Kidney capillary endothelial cell (primary cell): ENCODE measurements around the gene NTN5.
"Not testable (repeated sequence)": the region's sequence is repeated elsewhere in the genome, so short reads cannot be mapped to it uniquely, and the experiment has no call there.

Source experiments
- DNase-seq: peaks from one replicate; pipeline ENCODE4 v3.0.0-alpha.2; 2018; ENCODE audit warnings: low spot score

Gene NTN5, protein sequence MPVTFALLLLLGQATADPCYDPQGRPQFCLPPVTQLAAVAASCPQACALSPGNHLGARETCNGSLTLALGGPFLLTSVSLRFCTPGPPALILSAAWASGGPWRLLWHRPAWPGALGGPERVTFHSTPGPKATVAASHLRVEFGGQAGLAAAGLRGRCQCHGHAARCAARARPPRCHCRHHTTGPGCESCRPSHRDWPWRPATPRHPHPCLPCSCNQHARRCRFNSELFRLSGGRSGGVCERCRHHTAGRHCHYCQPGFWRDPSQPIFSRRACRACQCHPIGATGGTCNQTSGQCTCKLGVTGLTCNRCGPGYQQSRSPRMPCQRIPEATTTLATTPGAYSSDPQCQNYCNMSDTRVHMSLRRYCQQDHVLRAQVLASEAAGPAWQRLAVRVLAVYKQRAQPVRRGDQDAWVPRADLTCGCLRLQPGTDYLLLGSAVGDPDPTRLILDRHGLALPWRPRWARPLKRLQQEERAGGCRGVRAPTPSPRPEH

DNA sequence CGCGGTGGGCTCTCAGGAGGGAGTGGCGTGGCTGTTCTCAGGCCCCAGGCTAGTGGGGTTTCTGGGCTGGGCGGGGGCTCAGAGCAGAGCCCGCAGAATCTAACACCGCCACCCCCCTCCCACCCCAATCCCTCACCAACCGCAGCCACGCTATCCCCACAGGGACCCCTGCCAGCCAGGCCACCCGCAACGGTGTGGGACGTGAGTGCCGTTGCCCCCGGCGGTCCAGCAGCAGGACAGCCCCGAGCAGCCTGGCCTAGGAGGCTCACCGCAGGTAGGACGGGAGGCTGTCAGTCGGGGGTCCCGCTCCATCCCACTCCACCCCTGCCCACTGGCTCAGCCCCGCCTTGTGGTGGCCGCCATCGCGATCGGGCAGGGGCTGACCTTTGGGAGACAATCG, at the start of gene NTN5:
Gene NTN5 (minus strand): TSS at position 24 of the 400 bp plus-strand sequence. CDS start 2,031 bp downstream, outside the sequence.
- DNase-seq: no peak

DNA sequence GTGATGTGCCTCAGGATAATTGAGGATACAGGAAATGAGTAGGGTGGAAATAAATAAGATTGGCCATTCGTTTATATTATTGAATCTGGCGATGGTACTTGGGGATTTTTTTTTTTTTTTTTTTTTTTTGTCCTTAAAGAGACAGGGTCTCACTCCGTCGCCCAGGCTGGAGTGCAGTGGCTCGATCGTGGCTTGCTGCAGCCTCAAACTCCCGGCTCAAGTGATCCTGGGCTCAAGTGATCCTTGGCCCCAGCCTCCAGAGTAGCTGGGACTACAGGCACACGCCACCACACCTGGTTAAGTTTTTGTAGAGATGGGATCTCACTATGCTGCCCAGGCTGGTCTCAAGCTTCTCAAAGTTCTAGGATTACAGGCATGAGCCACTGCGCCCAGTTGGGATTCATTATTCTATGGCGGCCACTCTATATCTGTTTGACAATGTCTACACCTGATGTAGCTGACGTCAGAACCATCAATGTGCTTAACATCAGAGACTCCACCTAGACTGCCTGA, 49.4 kb upstream of the NTN5 start:
- no peak for DNase-seq

DNA sequence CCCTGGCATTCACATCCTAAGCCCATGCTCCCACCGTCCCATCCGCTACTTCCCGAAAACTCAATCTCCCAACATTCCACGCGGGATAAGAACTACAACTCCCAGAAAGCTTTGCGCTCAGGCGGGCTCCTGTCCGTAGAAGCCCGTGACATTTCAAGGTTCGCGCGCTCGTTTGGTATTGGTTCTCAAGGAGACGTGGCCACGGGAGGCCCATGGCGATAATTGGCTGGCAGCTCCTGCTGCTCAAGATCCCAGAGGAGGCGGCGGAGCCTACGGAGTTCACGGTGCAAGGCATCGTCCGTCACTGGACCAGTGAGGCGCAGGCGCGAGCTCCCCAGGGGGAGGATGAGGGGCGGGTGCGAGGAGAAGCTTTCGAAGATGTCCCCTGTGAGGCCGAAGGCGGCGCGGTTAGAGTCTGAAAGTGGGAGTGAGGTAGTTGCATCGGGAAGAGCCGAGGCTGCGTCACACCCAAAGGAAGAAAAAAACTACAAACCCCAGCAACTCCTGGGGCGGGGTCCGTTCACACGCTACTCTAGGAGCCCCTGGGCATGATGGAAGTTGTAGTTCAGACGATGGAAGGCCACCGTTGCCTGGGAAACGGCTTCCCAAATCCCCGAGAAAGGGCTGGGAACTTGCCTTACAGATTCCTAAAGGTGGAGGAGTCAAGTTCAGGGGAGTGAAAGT, 47.9 kb upstream of the NTN5 start:
- no peak for DNase-seq

DNA sequence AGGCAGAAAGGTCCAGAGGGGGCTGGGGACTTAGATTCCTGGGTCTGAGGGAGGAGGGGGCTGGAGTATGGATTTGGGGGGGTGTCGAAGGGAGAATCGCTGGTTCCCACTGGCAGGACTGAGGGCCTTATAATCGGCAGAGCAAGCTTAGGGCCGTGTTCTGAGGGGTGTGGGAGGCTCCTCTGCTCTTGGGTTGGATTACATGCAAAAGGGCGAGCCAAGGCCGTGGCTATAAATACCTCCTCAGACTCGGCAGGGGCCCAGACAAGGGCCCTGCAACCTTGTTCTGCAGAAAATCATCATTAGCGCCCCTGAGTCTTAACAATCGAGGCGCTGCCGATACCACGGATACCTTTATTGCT, 47.4 kb upstream of the NTN5 start:
- DNase-seq: no peak

DNA sequence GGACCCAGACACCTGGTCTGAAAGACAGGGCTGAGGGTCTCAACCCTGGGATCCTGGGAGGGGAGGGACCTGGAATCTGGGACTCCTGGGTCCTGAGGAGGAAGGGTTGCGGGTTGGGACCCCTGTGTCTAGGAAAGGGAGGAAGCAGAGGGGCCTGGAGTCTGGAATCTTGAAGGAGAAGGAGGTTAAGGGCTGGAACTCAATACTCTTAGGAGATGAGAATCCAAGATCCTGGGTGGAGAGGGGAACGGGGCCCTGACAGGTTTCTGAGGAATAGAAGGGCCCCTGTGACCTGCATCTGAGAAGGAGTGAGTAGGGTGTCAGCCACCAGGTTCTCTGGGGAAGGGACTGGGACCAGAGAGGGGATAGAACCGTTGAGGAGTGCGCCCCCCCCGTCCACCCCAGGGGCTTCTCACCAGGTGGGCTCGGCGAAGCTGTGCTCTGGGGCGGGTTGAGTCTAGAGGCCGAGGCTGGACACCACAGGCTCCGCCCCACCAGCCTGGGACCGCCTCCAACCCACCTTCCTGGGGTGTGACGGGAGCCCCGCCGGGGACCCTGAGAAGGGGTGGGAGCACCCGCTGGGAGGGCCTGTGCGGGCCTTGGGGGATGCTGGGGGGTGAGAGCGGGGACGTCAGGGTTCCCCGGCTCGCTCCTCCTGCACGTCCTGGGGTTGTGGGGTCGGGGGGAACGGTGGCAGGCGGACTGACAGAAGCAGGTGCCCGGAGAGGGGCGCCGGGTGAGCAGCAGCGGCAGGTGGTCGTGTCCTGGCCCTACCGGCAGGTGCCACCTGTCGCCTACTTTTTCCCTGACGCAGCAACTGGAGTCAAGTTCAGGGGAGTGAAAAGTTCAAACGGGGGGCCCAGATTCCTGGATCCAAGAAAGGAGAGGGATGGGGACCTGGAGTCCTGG, 46.7 kb upstream of the NTN5 start, which contains the start of gene MAMSTR:
Gene MAMSTR (minus strand): TSS at position 463 of the 909 bp plus-strand sequence. CDS start 694 bp downstream, outside the sequence.
- DNase-seq: no peak

DNA sequence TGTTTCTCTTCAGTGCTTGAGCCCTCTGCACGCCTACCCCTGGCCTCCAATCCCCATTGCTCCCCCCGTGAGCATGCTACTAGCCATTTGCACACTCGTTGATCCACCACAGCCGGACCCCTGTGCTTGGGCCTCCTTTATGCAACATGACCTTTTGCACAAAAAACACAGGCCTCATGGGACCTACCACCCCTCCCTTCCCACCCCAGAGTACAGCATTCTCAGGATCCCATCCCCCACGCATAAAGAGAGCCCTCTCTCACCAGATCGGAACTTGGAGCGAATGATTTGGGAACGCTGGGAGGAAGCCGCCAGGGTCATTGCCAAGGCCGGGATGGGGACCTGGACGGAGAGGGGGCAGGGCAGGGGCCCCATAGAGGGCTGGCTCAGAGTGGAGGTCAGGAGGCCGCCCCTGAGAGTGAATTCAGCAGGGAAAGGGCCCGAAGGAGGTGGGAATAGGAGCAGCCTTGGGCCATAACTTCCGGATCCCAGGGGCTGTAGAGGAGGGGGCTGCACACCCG, 46.0 kb upstream of the NTN5 start:
- DNase-seq: no peak

DNA sequence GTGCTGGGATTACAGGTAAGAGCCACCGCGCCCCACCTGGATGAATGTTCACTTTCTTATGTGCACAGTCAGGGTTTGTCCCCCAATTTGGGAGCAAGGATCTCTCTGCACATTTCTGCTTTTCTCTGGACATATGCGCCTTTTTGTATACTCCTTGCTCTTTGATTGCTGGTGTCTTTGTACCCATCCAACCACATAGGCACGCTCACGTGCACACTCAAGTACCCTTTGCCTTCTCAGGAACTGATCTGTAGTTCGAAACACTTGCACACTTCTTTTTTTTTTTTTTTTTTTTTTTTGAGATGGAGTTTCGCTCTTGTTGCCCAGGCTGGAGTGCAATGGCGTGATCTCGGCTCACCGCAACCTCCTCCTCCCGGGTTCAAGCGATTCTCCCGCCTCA, 45.3 kb upstream of the NTN5 start:
- DNase-seq: not testable (repeated sequence)

DNA sequence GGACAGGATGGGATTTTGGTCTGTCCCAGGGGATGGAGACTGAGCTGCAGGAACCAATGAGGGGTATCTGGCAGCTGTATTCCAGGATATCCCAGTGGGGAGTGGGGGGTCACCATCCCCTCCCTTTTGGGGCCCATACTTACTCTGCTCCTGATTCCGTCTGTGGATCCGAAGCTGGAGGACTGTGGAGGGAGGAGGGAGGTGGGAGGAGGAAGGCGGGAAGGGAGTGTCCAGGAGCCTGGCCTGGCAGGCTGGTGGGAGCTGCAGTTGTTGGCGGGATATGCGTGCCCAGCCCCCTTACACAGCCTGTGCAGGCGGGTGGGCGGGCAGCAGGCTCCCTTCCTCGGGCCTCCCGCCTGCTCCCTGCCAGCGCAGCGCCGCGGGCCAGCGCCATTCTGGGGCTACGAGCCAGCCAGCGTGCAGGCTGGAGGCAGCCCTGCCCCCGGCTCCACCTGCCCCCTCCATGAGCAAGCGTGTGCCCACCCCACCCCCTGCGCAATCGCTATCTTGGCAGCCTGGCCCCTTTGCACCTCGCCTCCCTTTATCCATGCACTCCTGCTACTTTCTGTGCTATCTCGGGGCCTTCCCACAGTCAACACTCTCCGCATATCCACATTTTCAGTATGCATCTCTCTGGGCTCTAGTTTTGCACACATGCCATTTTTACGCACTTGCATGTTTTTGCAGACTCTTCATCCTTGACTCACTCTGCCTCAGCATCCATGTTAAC, 43.9 kb upstream of the NTN5 start:
- no peak for DNase-seq

DNA sequence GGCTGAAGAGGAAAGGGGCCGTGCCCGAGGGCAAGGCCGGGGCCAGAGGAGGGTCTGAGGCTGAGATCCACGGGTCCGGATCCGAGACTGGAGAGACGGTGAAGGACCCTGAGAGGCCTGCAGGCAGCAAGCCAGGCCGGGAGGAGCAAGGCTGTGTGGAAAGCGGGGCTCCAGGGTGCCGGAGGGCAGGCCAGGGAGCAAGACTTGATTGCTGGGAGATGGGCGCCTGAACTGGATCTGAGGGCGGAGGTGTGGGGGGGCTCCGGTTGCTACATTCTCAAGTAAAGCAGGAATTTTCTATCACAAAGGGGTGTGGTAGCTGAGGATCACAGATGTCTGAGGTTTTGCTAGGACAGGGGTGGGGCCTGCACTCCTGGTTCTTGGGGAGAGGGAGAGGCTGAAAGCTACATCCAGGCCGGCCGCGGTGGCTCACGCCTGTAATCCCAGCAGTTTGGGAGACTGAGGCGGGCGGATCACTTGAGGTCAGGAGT, 42.9 kb upstream of the NTN5 start:
- DNase-seq: no peak

DNA sequence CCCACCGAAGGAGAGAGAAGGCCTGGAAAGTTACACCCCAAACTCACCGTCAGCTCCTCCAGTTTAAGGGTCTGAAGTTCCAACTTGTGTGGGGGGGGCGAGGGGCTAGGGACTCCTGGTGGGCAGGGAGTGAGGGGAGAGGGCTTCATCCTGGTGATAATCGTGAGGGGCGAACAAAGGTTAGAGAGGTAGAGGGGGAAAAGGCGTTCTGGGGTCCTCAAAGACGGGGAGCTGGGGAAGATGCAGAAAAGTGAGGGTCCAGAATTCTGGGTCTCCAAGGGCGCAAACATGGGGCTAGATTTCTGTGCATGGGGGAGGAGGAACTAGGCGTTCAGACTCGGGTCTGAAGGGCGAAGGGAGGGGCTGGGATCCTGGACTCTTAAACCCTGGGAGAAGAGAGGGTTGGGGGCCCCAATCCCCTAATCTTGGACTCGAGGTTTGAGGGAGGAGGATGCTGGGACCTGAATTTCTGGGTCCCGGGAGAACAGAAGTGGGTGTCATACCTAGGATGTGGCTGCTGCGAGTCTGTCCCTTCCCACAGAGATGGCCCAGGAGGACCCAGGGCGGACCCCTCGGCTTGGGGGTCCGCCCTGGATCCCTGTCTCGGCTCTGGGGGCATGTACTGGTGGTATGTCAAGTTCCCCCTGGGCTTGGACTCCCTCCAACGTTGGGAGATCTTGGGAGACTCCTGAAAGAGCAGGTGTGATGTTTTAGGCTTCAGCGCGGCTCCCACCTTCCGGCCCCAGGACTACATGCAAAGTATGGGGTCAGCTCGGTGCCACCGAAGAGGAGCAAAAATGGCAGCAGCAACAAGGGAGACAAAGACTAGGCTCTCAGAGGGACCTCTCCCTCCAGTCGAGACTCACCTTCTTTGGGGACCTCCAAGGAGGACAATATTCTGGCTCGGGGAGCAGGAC, 42.2 kb upstream of the NTN5 start:
- no peak for DNase-seq

DNA sequence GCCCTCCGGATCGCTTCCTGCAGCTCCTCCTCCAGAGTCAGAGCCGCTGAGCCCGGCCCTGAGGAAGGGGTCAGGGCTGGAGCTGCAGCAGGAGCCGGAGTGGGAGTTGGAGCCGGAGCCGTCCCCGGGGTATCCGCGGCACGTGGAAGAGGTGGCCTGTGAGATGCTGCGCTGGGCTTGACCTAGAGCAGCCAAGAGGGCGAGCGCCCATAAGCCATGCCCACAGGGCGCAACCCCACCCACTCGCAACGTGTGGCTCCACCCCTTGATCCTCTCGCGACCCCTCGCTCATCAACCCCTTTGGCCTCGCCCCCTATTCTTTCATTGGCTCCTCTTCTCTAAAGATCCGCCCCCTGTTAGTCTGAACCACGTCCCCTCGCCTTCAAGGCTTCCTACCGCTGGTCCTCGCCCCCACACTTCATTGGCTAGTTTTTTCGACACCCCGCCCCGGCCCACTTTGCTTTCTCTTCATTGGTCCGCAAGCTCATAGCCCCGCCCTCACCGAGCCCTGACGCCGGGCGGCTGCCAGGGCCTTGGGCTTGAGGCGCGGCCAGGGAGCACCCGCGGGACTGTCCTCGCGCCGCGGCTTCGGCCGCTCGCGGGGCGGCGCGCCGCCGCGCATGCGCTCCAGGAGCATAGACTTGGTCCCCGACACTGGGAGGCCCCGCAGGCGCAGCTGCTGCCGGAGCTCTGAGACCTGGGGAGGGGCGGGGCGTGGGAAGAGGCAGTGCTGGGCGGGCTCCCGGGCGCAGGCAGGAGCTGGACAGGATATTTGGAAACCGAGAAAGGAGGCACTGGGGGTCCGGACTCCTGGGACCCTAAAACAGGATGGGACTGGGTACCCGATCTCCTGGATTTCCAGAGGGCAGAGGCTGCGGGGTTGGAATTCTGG, 41.3 kb upstream of the NTN5 start:
- peak; percentile 99 for DNase-seq

DNA sequence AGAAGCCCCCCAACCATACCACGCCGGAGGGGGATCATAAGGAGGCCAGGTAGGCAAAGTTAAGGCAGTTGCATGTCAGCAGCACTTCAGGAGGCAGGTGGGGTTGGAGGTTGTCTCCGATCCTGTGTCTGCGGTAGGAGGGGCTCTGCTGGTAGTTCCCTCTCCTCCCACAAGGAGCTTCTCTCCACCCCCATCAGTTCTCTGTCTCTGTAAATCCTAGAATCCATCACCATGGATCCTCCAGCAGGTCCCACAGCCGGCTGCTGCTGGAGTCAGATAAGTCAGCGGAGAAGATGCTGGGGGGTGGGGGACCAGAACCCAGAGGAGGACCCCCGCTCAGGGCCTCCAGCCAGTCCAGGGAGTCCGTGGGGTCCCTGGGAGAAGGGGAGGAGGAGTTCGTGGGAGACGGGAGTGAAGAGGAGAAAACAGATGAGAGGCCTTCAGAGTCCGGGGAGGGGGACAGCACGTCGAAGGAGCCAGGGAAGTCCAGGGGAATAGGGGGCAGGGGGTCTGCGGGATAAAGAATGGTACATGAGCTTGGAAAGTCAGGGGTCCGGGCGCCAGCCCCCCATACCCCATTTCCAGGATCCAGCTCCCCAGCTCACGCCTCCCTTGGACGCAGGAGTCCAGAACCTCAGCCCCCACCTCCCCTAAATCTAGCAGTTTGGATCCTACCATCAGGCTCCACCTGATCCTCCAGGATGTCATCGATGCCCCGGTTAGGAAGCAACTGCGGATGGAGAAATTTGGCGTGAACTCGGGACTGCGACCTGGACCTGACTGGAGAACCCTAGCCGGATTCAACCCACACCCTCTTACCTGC, 40.4 kb upstream of the NTN5 start:
- no peak for DNase-seq

DNA sequence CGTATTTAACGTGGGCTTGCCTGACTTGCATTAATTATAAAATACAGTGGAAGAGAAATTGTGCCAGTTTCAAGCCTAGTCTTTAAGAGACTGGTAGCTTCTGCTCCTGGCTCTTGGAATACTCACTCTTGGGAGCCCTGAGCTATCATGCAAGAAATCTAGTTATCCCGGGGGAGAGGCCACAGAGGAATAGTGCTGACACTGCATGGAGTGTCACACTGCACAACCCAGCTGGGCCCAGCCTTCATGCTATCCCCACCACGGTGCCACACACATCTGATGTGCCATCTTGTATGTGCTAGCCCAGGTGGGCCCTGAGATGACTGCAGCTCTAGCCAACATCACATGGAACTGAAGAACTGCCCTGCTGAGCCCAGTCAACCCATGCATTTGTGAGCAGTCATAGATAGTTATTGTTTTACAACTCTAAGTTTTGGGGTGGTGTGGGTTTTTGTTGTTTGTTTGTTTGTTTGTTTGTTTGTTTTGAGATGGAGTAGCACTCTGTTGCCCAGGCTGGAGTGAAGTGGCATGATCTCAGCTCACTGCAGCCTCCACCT, 38.4 kb upstream of the NTN5 start:
- DNase-seq: no peak

DNA sequence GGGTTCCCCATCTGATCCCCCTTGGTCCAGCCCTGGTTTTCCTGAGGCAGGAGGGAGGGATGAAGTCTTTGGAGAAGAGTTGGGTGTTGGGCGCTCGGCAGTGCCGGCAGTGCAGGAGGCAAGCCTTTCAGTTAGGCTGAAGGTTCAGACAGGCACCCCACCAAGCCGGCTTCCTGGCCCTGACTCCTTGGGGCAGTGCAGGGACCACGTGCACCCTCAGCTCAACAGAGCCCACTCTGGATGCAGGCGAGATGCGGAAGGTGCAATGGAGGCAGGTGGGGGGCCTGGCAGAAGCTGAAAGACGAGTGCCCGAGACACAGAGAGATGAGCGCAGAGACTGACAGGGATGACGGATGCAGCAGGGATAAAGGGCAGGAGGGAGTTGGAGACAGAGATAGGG, 35.7 kb upstream of the NTN5 start:
- no peak for DNase-seq

DNA sequence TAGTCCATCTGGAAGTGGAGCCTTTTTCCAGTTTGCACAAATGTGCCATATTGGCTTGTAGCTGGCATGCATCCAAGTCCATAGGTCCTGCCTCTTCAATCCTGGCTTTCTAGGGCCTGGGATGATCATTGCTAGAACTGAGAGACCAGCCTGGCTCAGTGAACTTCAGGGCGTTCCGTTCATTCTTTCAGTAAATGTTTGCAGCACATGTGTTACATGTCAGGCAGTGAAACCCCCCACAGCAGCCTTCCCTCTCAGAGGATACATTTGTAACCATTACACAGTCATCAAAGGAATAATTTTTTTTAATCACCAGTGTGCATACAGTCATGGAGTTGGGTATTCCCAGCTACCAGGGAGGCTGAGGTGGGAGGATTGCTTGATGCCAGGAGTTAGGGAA, 32.6 kb upstream of the NTN5 start:
- no peak for DNase-seq

DNA sequence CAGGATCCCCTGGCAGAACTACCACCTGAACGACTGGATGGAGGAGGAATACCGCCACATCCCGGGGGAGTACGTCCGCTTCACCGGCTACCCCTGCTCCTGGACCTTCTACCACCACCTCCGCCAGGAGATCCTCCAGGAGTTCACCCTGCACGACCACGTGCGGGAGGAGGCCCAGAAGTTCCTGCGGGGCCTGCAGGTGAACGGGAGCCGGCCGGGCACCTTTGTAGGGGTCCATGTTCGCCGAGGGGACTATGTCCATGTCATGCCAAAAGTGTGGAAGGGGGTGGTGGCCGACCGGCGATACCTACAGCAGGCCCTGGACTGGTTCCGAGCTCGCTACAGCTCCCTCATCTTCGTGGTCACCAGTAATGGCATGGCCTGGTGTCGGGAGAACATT, 30.5 kb upstream of the NTN5 start:
- no peak for DNase-seq

DNA sequence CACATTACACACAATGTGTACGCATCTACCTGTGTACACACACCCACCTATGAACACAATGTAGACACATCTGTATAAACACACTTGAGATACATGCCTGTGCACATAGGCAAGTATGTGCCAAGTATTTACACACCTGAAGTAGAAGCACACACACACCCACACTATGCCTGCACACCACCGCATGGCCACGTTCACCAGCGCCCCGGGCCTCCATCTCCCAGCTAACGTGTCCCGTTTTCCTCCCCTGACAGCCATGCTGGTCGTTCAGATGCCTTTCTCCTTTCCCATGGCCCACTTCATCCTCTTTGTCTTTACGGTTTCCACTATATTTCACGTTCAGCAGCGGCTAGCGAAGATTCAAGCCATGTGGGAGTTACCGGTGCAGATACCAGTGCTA, 29.9 kb upstream of the NTN5 start:
- DNase-seq: no peak

DNA sequence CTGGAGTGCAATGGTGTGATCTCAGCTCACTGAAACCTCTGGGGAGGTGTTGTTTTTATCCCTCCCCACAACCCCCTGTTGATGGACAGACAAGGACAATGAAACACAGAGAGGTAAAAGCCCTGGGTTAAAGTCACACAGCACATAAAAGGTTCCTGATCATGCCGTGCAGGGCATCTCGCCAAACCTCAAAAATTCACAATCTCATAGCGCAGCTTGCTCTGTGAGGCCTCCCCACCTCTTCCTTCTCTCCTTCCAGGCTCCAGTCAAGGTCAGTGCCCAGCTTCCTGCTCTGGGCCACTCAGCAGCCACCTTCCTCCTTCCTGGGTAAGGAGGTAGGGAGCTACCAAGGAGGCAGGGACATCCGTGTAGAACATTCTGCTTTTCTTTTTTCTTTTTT, 25.2 kb upstream of the NTN5 start:
- no peak for DNase-seq
